GM23338 (cell line): ENCODE measurements around the gene RASGRP1. TPM values are rescaled to one million over a fixed set of nuclear protein-coding genes. Genes with fewer than 3 reads are reported as not detected.

Source experiments
- ATAC-seq: fragments of 200-7000 bp; cut with Tn5 transposase; 3 replicates; pipeline ENCODE4 v1.9.1; 2020
- DNase-seq: peaks from one replicate; pipeline ENCODE4 v3.0.0-alpha.2; 2015; ENCODE audit warnings: low spot score
- H2AFZ ChIP-seq: fragments of 200-600 bp; sonication (generic); 2 replicates; pipeline ENCODE4 v1.8.0; 2016; ENCODE audit warnings: antibody characterized with exemption, mild to moderate bottlenecking, moderate library complexity
- H3F3A ChIP-seq: fragments of 200-600 bp; sonication (generic); replicated peaks from 2 replicates; pipeline ENCODE4 v1.8.0; 2017; ENCODE audit warnings: antibody characterized with exemption, mixed run types, low read depth
- H3K27ac ChIP-seq: fragments of 200-600 bp; sonication (generic); 2 replicates; pipeline ENCODE4 v1.6.1; 2016; ENCODE audit warnings: low read depth
- H3K27me3 ChIP-seq: fragments of 200-600 bp; sonication (generic); 2 replicates; pipeline ENCODE4 v1.8.0; 2016; ENCODE audit warnings: mild to moderate bottlenecking, mixed run types, moderate library complexity; ENCODE audit not compliant: insufficient read depth
- H3K36me3 ChIP-seq: fragments of 200-600 bp; sonication (generic); 2 replicates; pipeline ENCODE4 v1.8.0; 2016; ENCODE audit warnings: mild to moderate bottlenecking; ENCODE audit not compliant: insufficient read depth
- H3K4me1 ChIP-seq: fragments of 200-600 bp; sonication (generic); 2 replicates; pipeline ENCODE4 v1.8.0; 2016; ENCODE audit warnings: mild to moderate bottlenecking, moderate library complexity; ENCODE audit not compliant: insufficient read depth
- H3K4me2 ChIP-seq: fragments of 200-600 bp; sonication (generic); 2 replicates; pipeline ENCODE4 v1.7.1; 2017; ENCODE audit warnings: mixed run types
- H3K4me3 ChIP-seq: fragments of 200-600 bp; sonication (generic); 2 replicates; pipeline ENCODE4 v1.6.1; 2016; ENCODE audit warnings: mixed run types
- H3K79me2 ChIP-seq: fragments of 200-600 bp; sonication (generic); replicated peaks from 2 replicates; pipeline ENCODE4 v1.8.0; 2017; ENCODE audit warnings: mild to moderate bottlenecking; ENCODE audit not compliant: insufficient read depth
- H3K9me2 ChIP-seq: fragments of 200-600 bp; sonication (generic); 2 replicates; pipeline ENCODE4 v1.8.0; 2017; ENCODE audit not compliant: insufficient read depth
- H4K20me1 ChIP-seq: fragments of 200-600 bp; sonication (generic); replicated peaks from 2 replicates; pipeline ENCODE4 v1.8.0; 2017; ENCODE audit warnings: mild to moderate bottlenecking; ENCODE audit not compliant: insufficient read depth
- H3K27ac Mint-ChIP-seq: 2 replicates; pipeline ENCODE4 v1.8.0; 2020; ENCODE audit warnings: inconsistent platforms, mild to moderate bottlenecking, moderate library complexity, mixed read lengths
- H3K27me3 Mint-ChIP-seq: 3 replicates; pipeline ENCODE4 v1.8.0; 2022; ENCODE audit warnings: low read depth, mild to moderate bottlenecking, moderate library complexity, mixed read lengths, inconsistent platforms; ENCODE audit not compliant: insufficient read depth, poor library complexity
- H3K36me3 Mint-ChIP-seq: 3 replicates; pipeline ENCODE4 v1.8.0; 2021; ENCODE audit warnings: low read depth, mild to moderate bottlenecking, inconsistent platforms, moderate library complexity, mixed read lengths
- H3K4me1 Mint-ChIP-seq: 3 replicates; pipeline ENCODE4 v1.8.0; 2020; ENCODE audit warnings: mild to moderate bottlenecking, inconsistent platforms, mixed read lengths
- H3K4me3 Mint-ChIP-seq: 3 replicates; pipeline ENCODE4 v1.8.0; 2021; ENCODE audit warnings: moderate library complexity, mild to moderate bottlenecking, inconsistent platforms, mixed read lengths
- H3K9me3 Mint-ChIP-seq: 3 replicates; pipeline ENCODE4 v1.8.0; 2020; ENCODE audit warnings: moderate library complexity, mild to moderate bottlenecking, inconsistent platforms, mixed read lengths
- CREB1 ChIP-seq: fragments of 250-450 bp; sonication (Bioruptor Pico); IDR thresholded peaks from 2 replicates; pipeline ENCODE4 v1.5.0; 2020; ENCODE audit warnings: low read depth, mild to moderate bottlenecking, moderate library complexity
- CTCF ChIP-seq, 2 experiments: fragments of 200-600 bp in 1 of 2; sonication (generic) in 1 of 2; conservative IDR thresholded peaks; 2 replicates each; pipeline versions ENCODE4 v1.5.1 to v1.6.1; 2016 to 2017; ENCODE audit warnings: antibody characterized with exemption in 2 of 2, low read depth in 2 of 2, mild to moderate bottlenecking in 2 of 2, moderate library complexity in 1 of 2
- ETS1 ChIP-seq: IDR thresholded peaks from 2 replicates; pipeline ENCODE4 v1.6.1; 2016; ENCODE audit warnings: antibody characterized with exemption
- EZH2 ChIP-seq: fragments of 200-600 bp; sonication (generic); IDR thresholded peaks from one replicate; pipeline ENCODE4 v1.8.0; 2017; ENCODE audit warnings: antibody characterized with exemption, mild to moderate bottlenecking, low read depth; ENCODE audit not compliant: unreplicated experiment
- JUNB ChIP-seq: IDR thresholded peaks from one replicate; pipeline ENCODE4 v1.6.1; 2016; ENCODE audit warnings: antibody characterized with exemption; ENCODE audit not compliant: unreplicated experiment
- NANOG ChIP-seq: IDR thresholded peaks from 2 replicates; pipeline ENCODE4 v1.6.1; 2016; ENCODE audit warnings: antibody characterized with exemption, borderline replicate concordance
- POLR2AphosphoS5 ChIP-seq: IDR thresholded peaks from 2 replicates; pipeline ENCODE4 v1.6.1; 2016; ENCODE audit warnings: antibody characterized with exemption, low read depth
- STAT1 ChIP-seq: IDR thresholded peaks from one replicate; pipeline ENCODE4 v1.6.1; 2016; ENCODE audit warnings: antibody characterized with exemption; ENCODE audit not compliant: unreplicated experiment
- ZNF114 ChIP-seq: fragments of 250-450 bp; sonication (Bioruptor Pico); IDR thresholded peaks from 2 replicates; pipeline ENCODE4 v1.5.0; 2020; ENCODE audit warnings: mild to moderate bottlenecking, moderate library complexity
- ZNF331 ChIP-seq: fragments of 250-450 bp; sonication (Bioruptor Pico); IDR thresholded peaks from 2 replicates; pipeline ENCODE4 v1.5.0; 2020; ENCODE audit warnings: low read depth, mild to moderate bottlenecking, moderate library complexity
- polyA plus RNA-seq: library from polyadenylated mRNA; unstranded; fragments of >200 nt; fragmentation: Nextera tagmentation; extraction: Ambion mirVana; gene quantifications from 2 replicates; pipeline ENCODE4 v1.2.1, GENCODE V29; 2016
- total RNA-seq: library from RNA; depleted of rRNA; stranded (reverse); fragments of >200 nt; shearing (Covaris generic); gene quantifications from 2 replicates; pipeline ENCODE4 v1.2.3, GENCODE V29; 2014
- TF ChIP-seq, protein P1 (sequence below): fragments of 250-450 bp; sonication (Bioruptor Pico); IDR thresholded peaks from 2 replicates; pipeline ENCODE4 v1.5.0; 2020; ENCODE audit warnings: mild to moderate bottlenecking, moderate library complexity

The RASGRP1 gene
- total and polyA plus RNA-seq, 2 experiments from 2014 or later, result 1.1 to 1.2 TPM

DNA sequence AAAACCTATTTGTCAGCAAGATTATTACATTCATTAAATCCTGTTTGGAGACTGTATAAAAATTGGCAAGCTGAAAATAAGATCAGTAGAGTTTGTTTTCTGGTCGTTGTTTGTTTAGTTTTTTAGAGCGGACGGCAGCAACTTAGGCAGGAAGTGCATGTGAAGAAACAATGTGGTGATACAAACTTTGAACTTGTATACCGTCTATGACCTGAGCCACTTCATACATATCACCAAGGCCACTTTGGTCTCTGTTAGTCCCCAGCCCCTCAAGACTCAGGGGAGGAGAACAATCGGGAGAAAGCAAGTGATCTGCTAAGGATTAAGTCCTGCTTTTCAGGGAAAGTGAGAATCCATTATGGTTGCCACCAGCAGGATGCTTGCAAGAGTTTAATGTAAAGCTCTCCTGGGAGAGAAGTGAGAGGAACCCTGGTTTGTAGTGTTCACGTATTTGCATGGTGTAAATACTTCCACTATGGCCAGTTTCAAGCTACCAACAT lies 31.1 kb downstream of the RASGRP1 start:
- no peak overlapping the region for H3K27ac ChIP-seq
- no peak for DNase-seq
- H3K4me3 ChIP-seq, result no peak overlapping the region
- TF ChIP-seq ZNF331 (no peak), POLR2AphosphoS5 (no peak), ETS1 (no peak), JUNB (no peak), CTCF (conservative IDR thresholded peaks at IDR 0.05; ENCODE audit: low read depth in 2 of 2) (no peak), CREB1 (CRISPR knock-in tag) (no peak), ZNF114 (CRISPR knock-in tag) (no peak), EZH2 (no peak), NANOG (no peak), STAT1 (no peak)
- TF ChIP-seq, protein P1, sequence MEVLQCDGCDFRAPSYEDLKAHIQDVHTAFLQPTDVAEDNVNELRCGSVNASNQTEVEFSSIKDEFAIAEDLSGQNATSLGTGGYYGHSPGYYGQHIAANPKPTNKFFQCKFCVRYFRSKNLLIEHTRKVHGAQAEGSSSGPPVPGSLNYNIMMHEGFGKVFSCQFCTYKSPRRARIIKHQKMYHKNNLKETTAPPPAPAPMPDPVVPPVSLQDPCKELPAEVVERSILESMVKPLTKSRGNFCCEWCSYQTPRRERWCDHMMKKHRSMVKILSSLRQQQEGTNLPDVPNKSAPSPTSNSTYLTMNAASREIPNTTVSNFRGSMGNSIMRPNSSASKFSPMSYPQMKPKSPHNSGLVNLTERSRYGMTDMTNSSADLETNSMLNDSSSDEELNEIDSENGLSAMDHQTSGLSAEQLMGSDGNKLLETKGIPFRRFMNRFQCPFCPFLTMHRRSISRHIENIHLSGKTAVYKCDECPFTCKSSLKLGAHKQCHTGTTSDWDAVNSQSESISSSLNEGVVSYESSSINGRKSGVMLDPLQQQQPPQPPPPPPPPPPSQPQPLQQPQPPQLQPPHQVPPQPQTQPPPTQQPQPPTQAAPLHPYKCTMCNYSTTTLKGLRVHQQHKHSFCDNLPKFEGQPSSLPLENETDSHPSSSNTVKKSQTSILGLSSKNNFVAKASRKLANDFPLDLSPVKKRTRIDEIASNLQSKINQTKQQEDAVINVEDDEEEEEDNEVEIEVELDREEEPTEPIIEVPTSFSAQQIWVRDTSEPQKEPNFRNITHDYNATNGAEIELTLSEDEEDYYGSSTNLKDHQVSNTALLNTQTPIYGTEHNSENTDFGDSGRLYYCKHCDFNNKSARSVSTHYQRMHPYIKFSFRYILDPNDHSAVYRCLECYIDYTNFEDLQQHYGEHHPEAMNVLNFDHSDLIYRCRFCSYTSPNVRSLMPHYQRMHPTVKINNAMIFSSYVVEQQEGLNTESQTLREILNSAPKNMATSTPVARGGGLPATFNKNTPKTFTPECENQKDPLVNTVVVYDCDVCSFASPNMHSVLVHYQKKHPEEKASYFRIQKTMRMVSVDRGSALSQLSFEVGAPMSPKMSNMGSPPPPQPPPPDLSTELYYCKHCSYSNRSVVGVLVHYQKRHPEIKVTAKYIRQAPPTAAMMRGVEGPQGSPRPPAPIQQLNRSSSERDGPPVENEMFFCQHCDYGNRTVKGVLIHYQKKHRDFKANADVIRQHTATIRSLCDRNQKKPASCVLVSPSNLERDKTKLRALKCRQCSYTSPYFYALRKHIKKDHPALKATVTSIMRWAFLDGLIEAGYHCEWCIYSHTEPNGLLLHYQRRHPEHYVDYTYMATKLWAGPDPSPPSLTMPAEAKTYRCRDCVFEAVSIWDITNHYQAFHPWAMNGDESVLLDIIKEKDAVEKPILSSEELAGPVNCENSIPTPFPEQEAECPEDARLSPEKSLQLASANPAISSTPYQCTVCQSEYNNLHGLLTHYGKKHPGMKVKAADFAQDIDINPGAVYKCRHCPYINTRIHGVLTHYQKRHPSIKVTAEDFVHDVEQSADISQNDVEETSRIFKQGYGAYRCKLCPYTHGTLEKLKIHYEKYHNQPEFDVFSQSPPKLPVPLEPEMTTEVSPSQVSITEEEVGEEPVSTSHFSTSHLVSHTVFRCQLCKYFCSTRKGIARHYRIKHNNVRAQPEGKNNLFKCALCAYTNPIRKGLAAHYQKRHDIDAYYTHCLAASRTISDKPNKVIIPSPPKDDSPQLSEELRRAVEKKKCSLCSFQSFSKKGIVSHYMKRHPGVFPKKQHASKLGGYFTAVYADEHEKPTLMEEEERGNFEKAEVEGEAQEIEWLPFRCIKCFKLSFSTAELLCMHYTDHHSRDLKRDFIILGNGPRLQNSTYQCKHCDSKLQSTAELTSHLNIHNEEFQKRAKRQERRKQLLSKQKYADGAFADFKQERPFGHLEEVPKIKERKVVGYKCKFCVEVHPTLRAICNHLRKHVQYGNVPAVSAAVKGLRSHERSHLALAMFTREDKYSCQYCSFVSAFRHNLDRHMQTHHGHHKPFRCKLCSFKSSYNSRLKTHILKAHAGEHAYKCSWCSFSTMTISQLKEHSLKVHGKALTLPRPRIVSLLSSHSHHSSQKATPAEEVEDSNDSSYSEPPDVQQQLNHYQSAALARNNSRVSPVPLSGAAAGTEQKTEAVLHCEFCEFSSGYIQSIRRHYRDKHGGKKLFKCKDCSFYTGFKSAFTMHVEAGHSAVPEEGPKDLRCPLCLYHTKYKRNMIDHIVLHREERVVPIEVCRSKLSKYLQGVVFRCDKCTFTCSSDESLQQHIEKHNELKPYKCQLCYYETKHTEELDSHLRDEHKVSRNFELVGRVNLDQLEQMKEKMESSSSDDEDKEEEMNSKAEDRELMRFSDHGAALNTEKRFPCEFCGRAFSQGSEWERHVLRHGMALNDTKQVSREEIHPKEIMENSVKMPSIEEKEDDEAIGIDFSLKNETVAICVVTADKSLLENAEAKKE (CRISPR knock-in tag), result no peak
- no peaks in the 10 kb centered on the region for H3K79me2 ChIP-seq
- Mint-ChIP-seq H3K27ac (no peak overlapping the region), H3K9me3 (no peaks in the 10 kb centered on the region), H3K36me3 (no peaks in the 10 kb centered on the region), H3K4me1 (peaks cover 2% of the 10 kb centered on the region), H3K27me3 (peaks cover 1% of the 10 kb centered on the region), H3K4me3 (no peak overlapping the region)
- peaks cover 19% of the 10 kb centered on the region for H3K9me2 ChIP-seq
- no peaks in the 10 kb centered on the region for H3K4me1 ChIP-seq
- no peaks in the 10 kb centered on the region for H4K20me1 ChIP-seq
- H3F3A ChIP-seq, result no peaks in the 10 kb centered on the region
- no peak overlapping the region for H2AFZ ChIP-seq
- H3K36me3 ChIP-seq, result no peaks in the 10 kb centered on the region
- no peak overlapping the region for H3K4me2 ChIP-seq
- no peak for ATAC-seq
- H3K27me3 ChIP-seq, result no peaks in the 10 kb centered on the region
